OCI-LY3 (cell line): ENCODE data around the gene TRPM1.

Experiments
- EZH2phosphoT487 ChIP-seq: fragments of 200-600 bp; shearing (Covaris generic); IDR thresholded peaks from 2 replicates; pipeline ENCODE4 v1.6.1; 2018; ENCODE audit warnings: antibody characterized with exemption, mixed run types, low read depth
- TF ChIP-seq, protein P1 (sequence below): fragments of 200-600, 300-600 bp; sonication (generic); IDR thresholded peaks from 2 replicates; pipeline ENCODE4 v1.5.1; 2014; ENCODE audit warnings: antibody characterized with exemption, low read length, low read depth

DNA sequence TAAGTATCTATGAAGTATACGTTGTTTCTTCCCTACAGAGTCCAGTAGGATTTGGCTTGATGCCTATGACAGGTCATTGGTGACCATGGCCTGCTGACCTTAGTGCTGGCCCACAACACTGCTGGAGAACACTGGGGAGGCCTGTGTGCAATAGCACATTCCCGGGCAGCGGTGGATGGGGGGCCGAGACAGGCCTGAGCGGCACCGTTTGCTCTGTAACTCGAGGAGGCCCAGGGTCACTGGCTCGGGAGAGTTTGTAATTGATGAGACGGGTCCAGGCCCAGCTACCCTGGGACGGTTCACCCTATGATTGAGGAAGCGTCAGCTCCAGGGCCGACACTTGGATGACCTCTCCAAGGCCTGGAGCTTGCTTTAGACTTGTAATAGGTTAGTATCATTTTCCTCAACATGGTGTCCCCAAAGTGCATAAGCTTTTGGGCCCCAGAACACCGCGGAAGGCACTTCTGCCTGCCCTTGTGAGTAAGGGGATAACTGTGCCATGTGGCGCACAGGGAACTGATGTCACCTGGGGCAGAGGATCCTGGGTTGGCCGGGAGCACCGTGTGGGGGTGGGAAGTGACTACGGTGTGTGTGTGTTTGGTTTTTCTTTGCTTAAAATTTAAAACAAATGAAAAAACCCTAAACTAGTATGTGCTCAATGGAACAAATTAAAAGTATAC lies 12.0 kb downstream of the TRPM1 start:
- TF ChIP-seq, protein P1, sequence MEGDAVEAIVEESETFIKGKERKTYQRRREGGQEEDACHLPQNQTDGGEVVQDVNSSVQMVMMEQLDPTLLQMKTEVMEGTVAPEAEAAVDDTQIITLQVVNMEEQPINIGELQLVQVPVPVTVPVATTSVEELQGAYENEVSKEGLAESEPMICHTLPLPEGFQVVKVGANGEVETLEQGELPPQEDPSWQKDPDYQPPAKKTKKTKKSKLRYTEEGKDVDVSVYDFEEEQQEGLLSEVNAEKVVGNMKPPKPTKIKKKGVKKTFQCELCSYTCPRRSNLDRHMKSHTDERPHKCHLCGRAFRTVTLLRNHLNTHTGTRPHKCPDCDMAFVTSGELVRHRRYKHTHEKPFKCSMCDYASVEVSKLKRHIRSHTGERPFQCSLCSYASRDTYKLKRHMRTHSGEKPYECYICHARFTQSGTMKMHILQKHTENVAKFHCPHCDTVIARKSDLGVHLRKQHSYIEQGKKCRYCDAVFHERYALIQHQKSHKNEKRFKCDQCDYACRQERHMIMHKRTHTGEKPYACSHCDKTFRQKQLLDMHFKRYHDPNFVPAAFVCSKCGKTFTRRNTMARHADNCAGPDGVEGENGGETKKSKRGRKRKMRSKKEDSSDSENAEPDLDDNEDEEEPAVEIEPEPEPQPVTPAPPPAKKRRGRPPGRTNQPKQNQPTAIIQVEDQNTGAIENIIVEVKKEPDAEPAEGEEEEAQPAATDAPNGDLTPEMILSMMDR, result no peak
- TF ChIP-seq EZH2phosphoT487, result no peak
